Activated T-cell treated with anti-CD3 and anti-CD28 coated beads, Interleukin-2, amount 50 U/mL, for 24 hours (primary cell): Measurements from ENCODE around the gene SLC46A3.

Source experiments
- DNase-seq: peaks from one replicate; pipeline ENCODE4 v3.0.0-alpha.2; 2020
- H3K27ac Mint-ChIP-seq: 2 replicates; pipeline ENCODE4 v1.8.0; 2020; ENCODE audit warnings: mild to moderate bottlenecking, mixed read lengths
- H3K27me3 Mint-ChIP-seq: 2 replicates; pipeline ENCODE4 v1.8.0; 2020; ENCODE audit warnings: mixed read lengths
- H3K36me3 Mint-ChIP-seq: 2 replicates; pipeline ENCODE4 v1.8.0; 2020; ENCODE audit warnings: low read depth, mixed read lengths
- H3K4me1 Mint-ChIP-seq: 2 replicates; pipeline ENCODE4 v1.8.0; 2020; ENCODE audit warnings: low read depth, mixed read lengths
- H3K4me3 Mint-ChIP-seq: 2 replicates; pipeline ENCODE4 v1.8.0; 2020; ENCODE audit warnings: mild to moderate bottlenecking, moderate library complexity, mixed read lengths
- H3K9me3 Mint-ChIP-seq: 2 replicates; pipeline ENCODE4 v1.8.0; 2020; ENCODE audit warnings: mixed read lengths

The SLC46A3 gene

DNA sequence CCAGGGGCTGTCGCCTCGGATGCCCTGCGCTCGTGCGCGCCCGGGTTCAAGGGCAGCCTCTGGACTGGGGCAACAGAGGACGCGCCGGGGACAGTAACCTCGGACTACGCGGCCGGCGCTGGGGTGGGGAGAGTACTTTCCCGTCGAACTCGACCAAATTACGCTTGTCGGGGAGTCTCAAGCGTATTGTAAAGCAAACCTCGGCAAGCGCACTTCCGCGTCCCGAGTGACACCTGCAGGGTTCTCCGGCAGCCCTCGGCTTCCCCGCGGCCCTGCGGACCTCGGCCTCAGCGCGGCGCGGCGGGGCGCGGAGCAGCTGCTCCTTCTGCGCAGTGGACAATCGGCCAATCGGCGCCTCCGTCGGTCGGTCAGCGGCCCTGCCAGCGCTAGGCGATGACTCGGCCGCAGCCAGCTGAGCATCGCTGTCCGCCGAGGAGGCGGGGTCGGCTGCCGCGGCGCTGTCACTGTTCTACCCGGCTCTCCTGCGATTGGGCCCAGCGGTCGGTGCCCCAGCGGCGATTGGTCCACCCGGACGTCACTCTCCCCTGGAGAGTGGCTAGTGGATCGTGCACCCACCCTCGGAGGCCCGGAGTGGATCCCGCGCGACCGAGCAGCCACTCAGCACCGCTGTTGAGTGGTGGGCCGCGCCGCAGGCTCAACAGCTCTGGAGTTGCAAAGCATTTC is at the start of gene SLC46A3:
Gene SLC46A3 (minus strand): TSS at position 428 of the 684 bp plus-strand sequence. CDS start 972 bp downstream, outside the sequence.
- peak within 1 kb of the TSS; percentile 88 for H3K4me3 Mint-ChIP-seq
- peaks cover 41% of the 10 kb centered on the region for H3K4me1 Mint-ChIP-seq
- peak within 1 kb of the TSS; percentile 92 for H3K27ac Mint-ChIP-seq
- peaks cover 19% of the 10 kb centered on the region for H3K36me3 Mint-ChIP-seq
- peak; percentile 99 for DNase-seq
- H3K9me3 Mint-ChIP-seq: no peaks in the 10 kb centered on the region
- H3K27me3 Mint-ChIP-seq: no peaks in the 10 kb centered on the region

GRCh38 chr13:28763887-28764286 is 45.1 kb upstream of the SLC46A3 start:
- H3K36me3 Mint-ChIP-seq: peaks cover under 1% of the 10 kb centered on the region
- peaks cover 9% of the 10 kb centered on the region for H3K9me3 Mint-ChIP-seq
- no peak for DNase-seq
- H3K27ac Mint-ChIP-seq: no peak overlapping the region
- H3K27me3 Mint-ChIP-seq: peaks cover 9% of the 10 kb centered on the region
- no peak overlapping the region for H3K4me3 Mint-ChIP-seq
- no peaks in the 10 kb centered on the region for H3K4me1 Mint-ChIP-seq

DNA sequence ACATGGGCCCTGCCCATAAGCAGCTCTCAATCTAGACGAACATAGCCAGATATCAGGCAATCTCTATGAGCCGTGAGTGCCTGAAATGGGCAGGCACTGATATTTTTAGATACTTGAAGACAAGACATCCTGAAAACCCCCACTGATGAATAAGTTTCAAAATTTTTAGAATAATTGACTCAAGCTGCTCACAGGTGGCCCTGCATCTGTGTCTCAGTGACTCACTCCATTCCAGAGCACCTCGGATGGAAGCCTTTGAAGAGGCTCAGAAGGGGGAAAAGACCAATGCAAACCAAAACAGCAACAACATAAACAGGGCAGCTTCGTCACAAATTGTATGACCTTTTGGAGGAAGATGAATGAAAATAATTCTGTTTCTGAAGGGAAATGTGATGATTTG is 42.8 kb upstream of the SLC46A3 start:
- no peak for DNase-seq
- peaks cover 4% of the 10 kb centered on the region for H3K36me3 Mint-ChIP-seq
- no peaks in the 10 kb centered on the region for H3K4me1 Mint-ChIP-seq
- H3K9me3 Mint-ChIP-seq: peaks cover 15% of the 10 kb centered on the region
- H3K27ac Mint-ChIP-seq: no peak overlapping the region
- H3K4me3 Mint-ChIP-seq: no peak overlapping the region
- H3K27me3 Mint-ChIP-seq: peaks cover 9% of the 10 kb centered on the region

DNA sequence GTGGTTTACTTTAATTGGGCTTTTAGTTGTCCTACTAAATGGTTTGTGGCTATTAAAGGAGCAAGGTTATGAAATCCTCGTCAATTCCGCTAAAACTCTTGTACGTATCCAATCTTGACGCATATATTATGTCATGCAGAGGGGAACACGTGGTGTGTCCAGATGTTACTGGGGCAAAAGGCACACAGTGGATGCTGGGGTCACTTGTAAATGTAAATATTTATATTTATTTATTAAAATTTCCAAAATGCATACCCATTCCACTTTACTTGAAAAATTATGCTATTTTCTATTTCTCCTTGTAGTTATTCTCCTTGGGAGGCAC is 36.7 kb upstream of the SLC46A3 start:
- Mint-ChIP-seq H3K4me3 (peak overlapping the region; percentile 51), H3K9me3 (peaks cover 19% of the 10 kb centered on the region), H3K27me3 (no peaks in the 10 kb centered on the region), H3K4me1 (peaks cover 20% of the 10 kb centered on the region), H3K27ac (peak overlapping the region; percentile 83), H3K36me3 (peaks cover 4% of the 10 kb centered on the region)
- no peak for DNase-seq

- peak overlapping the region; percentile 83 for H3K27ac Mint-ChIP-seq
- H3K9me3 Mint-ChIP-seq: peaks cover 19% of the 10 kb centered on the region
- DNase-seq: no peak
- peaks cover 4% of the 10 kb centered on the region for H3K36me3 Mint-ChIP-seq
- no peaks in the 10 kb centered on the region for H3K27me3 Mint-ChIP-seq
- H3K4me3 Mint-ChIP-seq: peak overlapping the region; percentile 51
- peaks cover 22% of the 10 kb centered on the region for H3K4me1 Mint-ChIP-seq
Observed at GRCh38 chr13:28754698-28755545, 36.2 kb upstream of the SLC46A3 start.

DNA sequence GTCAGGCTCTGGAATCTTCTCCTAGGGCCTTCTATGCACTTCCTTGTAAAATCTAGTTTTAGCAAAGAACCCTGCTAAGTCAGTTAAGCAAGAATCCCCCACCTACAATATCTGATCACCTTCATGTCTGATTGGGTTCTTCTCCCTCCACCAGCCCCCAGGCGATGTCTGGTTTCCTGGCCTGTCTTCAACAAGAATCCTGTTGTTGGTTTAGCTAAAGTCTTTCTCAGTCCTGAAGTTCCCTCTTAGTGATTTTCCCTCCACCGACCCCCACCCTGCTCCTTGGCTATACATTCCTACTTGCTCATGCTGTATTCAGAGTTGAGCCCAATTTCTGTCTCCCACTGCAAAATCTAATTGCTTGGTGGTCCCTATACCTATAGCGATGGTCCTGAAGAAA is 35.2 kb upstream of the SLC46A3 start:
- Mint-ChIP-seq H3K4me3 (no peak overlapping the region), H3K9me3 (peaks cover 15% of the 10 kb centered on the region), H3K4me1 (peaks cover 22% of the 10 kb centered on the region), H3K27ac (no peak overlapping the region), H3K36me3 (peaks cover 4% of the 10 kb centered on the region), H3K27me3 (no peaks in the 10 kb centered on the region)
- DNase-seq: no peak

DNA sequence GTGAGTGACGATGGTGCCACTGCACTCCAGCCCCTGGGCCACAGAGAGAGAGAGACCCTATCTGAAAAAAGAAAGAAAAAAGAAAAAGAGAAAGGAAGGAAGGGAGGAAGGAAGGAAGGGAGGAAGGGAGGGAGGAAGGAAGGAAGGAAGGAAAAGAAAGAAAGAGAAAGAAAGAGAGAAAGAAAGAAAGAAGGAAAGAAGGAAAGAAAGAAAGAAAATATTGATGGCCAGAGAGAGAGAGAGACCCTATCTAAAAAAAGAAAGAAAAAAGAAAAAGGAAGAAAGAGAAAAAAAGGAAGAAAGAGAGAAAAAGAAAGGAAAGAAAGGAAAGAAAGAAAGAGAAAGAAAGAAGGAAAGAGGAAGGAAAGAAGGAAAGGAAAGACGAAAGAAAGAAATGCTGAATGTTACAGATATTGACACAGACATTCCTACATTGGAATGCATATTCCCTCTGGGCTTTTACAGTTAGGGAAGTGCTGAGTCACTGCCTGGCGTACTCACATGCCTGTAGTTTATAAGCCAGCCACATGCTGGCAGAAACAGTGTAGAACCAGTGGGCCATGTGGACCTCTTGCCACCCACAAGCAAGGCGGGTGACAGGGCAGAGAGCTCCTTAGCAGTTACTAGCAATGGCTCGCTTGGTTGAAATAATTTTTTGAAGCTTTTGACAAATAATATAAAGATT is 34.6 kb upstream of the SLC46A3 start:
- no peak overlapping the region for H3K4me3 Mint-ChIP-seq
- H3K9me3 Mint-ChIP-seq: peaks cover 12% of the 10 kb centered on the region
- peaks cover 2% of the 10 kb centered on the region for H3K36me3 Mint-ChIP-seq
- H3K27ac Mint-ChIP-seq: no peak overlapping the region
- no peaks in the 10 kb centered on the region for H3K27me3 Mint-ChIP-seq
- DNase-seq: no peak
- H3K4me1 Mint-ChIP-seq: peaks cover 22% of the 10 kb centered on the region

DNA sequence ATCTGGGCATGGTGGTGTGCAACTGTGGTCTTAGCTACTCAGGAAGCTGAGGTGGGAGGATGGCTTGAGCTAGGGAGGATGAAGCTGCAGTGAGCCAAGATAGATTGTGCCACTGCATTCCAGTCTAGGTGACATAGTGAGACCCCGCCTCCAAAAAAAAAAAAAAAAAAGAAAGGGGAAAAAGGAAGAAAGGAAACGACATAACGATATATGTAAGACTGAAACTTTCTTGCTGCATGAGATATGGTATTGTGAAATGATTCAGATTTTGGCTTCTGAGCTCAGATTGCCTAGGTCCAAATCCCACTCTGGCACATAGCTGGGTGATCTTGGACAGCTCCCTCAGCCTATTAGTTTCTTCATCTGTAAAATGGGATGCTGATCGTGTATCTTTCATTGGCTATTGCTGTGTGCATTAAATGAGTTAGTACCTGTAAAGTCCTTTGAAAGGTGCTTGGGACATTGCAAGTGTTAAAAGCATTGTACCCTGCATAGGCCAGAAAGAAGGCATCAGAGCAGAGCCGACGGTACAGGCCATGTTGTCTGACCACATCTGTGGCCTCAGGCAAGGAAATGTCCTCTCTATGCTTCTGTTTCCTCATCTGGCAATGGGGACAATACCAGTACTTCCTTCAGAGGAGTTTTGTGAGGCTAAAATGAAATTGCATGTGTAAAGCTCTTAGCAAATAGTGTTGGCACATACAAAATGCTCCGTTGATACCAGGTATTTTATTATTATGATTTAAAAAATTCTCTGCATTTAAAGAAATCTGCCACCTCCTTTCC is 32.6 kb upstream of the SLC46A3 start:
- no peaks in the 10 kb centered on the region for H3K27me3 Mint-ChIP-seq
- H3K36me3 Mint-ChIP-seq: no peaks in the 10 kb centered on the region
- DNase-seq: no peak
- H3K27ac Mint-ChIP-seq: no peak overlapping the region
- no peak overlapping the region for H3K4me3 Mint-ChIP-seq
- peaks cover 4% of the 10 kb centered on the region for H3K9me3 Mint-ChIP-seq
- H3K4me1 Mint-ChIP-seq: peaks cover 22% of the 10 kb centered on the region

- Mint-ChIP-seq H3K4me3 (no peak overlapping the region), H3K36me3 (no peaks in the 10 kb centered on the region), H3K4me1 (peaks cover 21% of the 10 kb centered on the region), H3K27ac (no peak overlapping the region), H3K27me3 (peaks cover 2% of the 10 kb centered on the region), H3K9me3 (peaks cover 2% of the 10 kb centered on the region)
- no peak for DNase-seq
Observed at GRCh38 chr13:28750187-28751045, 31.6 kb upstream of the SLC46A3 start.

- Mint-ChIP-seq H3K27ac (no peak overlapping the region), H3K4me1 (peaks cover 11% of the 10 kb centered on the region), H3K4me3 (no peak overlapping the region), H3K9me3 (no peaks in the 10 kb centered on the region), H3K36me3 (no peaks in the 10 kb centered on the region), H3K27me3 (peaks cover 6% of the 10 kb centered on the region)
- DNase-seq: no peak
Observed at GRCh38 chr13:28747851-28748250, 29.1 kb upstream of the SLC46A3 start.

- H3K4me3 Mint-ChIP-seq: no peak overlapping the region
- H3K4me1 Mint-ChIP-seq: peaks cover 9% of the 10 kb centered on the region
- no peak overlapping the region for H3K27ac Mint-ChIP-seq
- DNase-seq: no peak
- H3K27me3 Mint-ChIP-seq: peaks cover 6% of the 10 kb centered on the region
- H3K36me3 Mint-ChIP-seq: no peaks in the 10 kb centered on the region
- no peaks in the 10 kb centered on the region for H3K9me3 Mint-ChIP-seq
Observed at GRCh38 chr13:28746287-28746612, 27.5 kb upstream of the SLC46A3 start.

DNA sequence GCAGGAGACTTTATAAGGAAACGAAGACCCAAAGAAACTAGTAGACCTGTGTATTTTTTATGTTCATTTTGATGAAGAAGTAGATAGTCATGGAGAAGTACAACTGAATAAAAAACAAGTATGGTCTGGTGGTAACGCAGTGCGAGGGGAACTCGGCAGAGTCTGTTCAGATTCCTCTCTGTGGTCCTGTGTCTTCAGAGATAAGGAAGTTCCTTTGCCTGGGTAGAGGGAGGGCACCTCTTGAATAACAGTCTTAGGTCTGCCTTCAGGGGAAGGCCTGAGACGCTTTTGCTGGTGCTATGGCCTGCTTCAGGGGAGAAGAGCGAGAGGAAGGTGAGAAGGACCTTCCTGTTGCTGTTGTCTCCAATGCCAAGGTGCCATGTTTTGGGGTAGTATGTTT is 25.9 kb upstream of the SLC46A3 start:
- H3K27me3 Mint-ChIP-seq: peaks cover 6% of the 10 kb centered on the region

DNA sequence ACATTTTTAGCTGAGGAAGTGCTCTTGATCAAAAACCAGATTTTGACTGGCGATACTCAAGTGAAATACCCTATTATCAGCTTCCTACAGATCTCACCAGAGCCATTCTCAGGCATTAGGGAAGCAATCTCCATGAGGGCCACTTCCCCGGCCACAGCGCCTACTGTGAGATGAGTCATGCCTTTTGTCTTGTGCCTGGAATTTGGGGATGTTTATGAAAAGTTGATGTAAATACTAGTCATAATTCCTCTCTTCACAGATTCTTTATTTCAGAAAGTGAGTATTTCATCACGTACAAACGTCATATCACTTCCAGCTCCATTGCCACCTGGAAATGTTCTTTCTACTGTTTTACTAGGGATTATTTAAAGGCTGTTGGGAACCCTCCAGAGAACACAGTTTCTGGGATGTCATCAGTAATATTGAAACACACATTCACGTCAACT is 25.3 kb upstream of the SLC46A3 start:
- no peaks in the 10 kb centered on the region for H3K9me3 Mint-ChIP-seq
- no peak overlapping the region for H3K4me3 Mint-ChIP-seq
- peaks cover 6% of the 10 kb centered on the region for H3K27me3 Mint-ChIP-seq
- H3K4me1 Mint-ChIP-seq: no peaks in the 10 kb centered on the region
- no peak for DNase-seq
- no peaks in the 10 kb centered on the region for H3K36me3 Mint-ChIP-seq
- H3K27ac Mint-ChIP-seq: no peak overlapping the region

More for the DNA sequence above, 25.9 kb upstream of the SLC46A3 start:
- Mint-ChIP-seq H3K4me1 (no peaks in the 10 kb centered on the region), H3K9me3 (no peaks in the 10 kb centered on the region), H3K4me3 (no peak overlapping the region), H3K27ac (no peak overlapping the region), H3K36me3 (no peaks in the 10 kb centered on the region)
- DNase-seq: no peak
